ENCODE results near the gene TMEM168.

DNA sequence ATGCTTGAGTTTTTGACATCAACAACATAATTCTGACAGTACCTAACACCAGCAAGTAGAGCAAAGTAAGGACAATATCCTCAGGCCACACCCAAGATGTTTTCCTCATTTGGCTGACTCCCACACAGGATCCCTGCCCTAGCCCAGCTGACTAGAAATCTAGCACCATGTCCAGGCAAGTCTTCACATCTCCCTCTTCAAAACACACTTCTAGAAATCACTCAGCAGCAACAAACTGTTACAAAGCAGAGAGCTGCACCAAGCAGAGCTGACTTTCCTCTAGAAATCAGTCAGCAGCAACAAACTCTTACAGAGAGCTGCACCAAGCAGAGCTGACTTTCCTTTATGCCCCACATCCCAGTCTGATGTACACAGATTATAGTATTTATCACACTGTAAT lies 7.7 kb downstream of the TMEM168 start:
- TF ChIP-seq TCF4 (CRISPR knock-in tag; IDR thresholded peaks at IDR 0.05; ENCODE audit: borderline replicate concordance) (no peak), ZNF70 (CRISPR knock-in tag; IDR thresholded peaks at IDR 0.05) (no peak), ZFP3 (CRISPR knock-in tag; IDR thresholded peaks at IDR 0.05) (no peak), ARNTL (CRISPR knock-in tag; IDR thresholded peaks at IDR 0.05; ENCODE audit: borderline replicate concordance, low read depth) (no peak)
- TF ChIP-seq, protein P1, sequence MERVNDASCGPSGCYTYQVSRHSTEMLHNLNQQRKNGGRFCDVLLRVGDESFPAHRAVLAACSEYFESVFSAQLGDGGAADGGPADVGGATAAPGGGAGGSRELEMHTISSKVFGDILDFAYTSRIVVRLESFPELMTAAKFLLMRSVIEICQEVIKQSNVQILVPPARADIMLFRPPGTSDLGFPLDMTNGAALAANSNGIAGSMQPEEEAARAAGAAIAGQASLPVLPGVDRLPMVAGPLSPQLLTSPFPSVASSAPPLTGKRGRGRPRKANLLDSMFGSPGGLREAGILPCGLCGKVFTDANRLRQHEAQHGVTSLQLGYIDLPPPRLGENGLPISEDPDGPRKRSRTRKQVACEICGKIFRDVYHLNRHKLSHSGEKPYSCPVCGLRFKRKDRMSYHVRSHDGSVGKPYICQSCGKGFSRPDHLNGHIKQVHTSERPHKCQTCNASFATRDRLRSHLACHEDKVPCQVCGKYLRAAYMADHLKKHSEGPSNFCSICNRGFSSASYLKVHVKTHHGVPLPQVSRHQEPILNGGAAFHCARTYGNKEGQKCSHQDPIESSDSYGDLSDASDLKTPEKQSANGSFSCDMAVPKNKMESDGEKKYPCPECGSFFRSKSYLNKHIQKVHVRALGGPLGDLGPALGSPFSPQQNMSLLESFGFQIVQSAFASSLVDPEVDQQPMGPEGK (CRISPR knock-in tag; IDR thresholded peaks at IDR 0.05; ENCODE audit: borderline replicate concordance), result no peak
- TF ChIP-seq, protein P2, sequence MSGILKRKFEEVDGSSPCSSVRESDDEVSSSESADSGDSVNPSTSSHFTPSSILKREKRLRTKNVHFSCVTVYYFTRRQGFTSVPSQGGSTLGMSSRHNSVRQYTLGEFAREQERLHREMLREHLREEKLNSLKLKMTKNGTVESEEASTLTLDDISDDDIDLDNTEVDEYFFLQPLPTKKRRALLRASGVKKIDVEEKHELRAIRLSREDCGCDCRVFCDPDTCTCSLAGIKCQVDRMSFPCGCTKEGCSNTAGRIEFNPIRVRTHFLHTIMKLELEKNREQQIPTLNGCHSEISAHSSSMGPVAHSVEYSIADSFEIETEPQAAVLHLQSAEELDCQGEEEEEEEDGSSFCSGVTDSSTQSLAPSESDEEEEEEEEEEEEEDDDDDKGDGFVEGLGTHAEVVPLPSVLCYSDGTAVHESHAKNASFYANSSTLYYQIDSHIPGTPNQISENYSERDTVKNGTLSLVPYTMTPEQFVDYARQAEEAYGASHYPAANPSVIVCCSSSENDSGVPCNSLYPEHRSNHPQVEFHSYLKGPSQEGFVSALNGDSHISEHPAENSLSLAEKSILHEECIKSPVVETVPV (CRISPR knock-in tag; IDR thresholded peaks at IDR 0.05), result no peak
